Neural progenitor cell (in vitro differentiated cells): ENCODE results near the gene HDGFL2. TPM values are rescaled to one million over a fixed set of nuclear protein-coding genes. Genes with fewer than 3 reads are reported as not detected.
"Not testable (repeated sequence)": the region's sequence is repeated elsewhere in the genome, so short reads cannot be mapped to it uniquely, and the experiment has no call there.

Source experiments
- DNase-seq: peaks from one replicate; pipeline ENCODE4 v3.0.0-alpha.2; 2016; ENCODE audit warnings: low spot score
- H2AFZ ChIP-seq: fragments of 200-600 bp; sonication (generic); replicated peaks from 2 replicates; pipeline ENCODE4 v1.6.1; 2016; ENCODE audit warnings: antibody characterized with exemption
- H3F3A ChIP-seq: fragments of 200-600 bp; sonication (generic); 2 replicates; pipeline ENCODE4 v1.6.1; 2016; ENCODE audit warnings: antibody characterized with exemption, low read depth
- H3K27ac ChIP-seq: fragments of 200-600 bp; sonication (generic); 2 replicates; pipeline ENCODE4 v1.5.1; 2016; ENCODE audit warnings: mild to moderate bottlenecking
- H3K27me3 ChIP-seq: fragments of 200-600 bp; sonication (generic); 2 replicates; pipeline ENCODE4 v1.6.1; 2016; ENCODE audit warnings: mild to moderate bottlenecking, moderate library complexity
- H3K36me3 ChIP-seq: fragments of 200-600 bp; sonication (generic); 2 replicates; pipeline ENCODE4 v1.5.1; 2016
- H3K4me1 ChIP-seq: fragments of 200-600 bp; sonication (generic); 2 replicates; pipeline ENCODE4 v1.6.1; 2016; ENCODE audit warnings: mixed run types
- H3K4me2 ChIP-seq: fragments of 200-600 bp; sonication (generic); 2 replicates; pipeline ENCODE4 v1.6.1; 2016
- H3K4me3 ChIP-seq: fragments of 200-600 bp; sonication (generic); 2 replicates; pipeline ENCODE4 v1.5.1; 2016
- H3K79me2 ChIP-seq: fragments of 200-600 bp; sonication (generic); 2 replicates; pipeline ENCODE4 v1.6.1; 2016; ENCODE audit warnings: low read depth
- H3K9ac ChIP-seq: fragments of 200-600 bp; sonication (generic); 2 replicates; pipeline ENCODE4 v1.6.1; 2016
- H3K9me3 ChIP-seq: fragments of 200-600 bp; sonication (generic); 2 replicates; pipeline ENCODE4 v1.5.1; 2016; ENCODE audit warnings: low read depth
- H4K20me1 ChIP-seq: fragments of 200-600 bp; sonication (generic); 2 replicates; pipeline ENCODE4 v1.6.1; 2016; ENCODE audit warnings: low read depth
- H3K27ac Mint-ChIP-seq: 3 replicates; pipeline ENCODE4 v1.8.0; 2021; ENCODE audit warnings: mixed read lengths
- H3K27me3 Mint-ChIP-seq: 2 replicates; pipeline ENCODE4 v1.8.0; 2022; ENCODE audit warnings: low read depth, mild to moderate bottlenecking, inconsistent platforms, moderate library complexity, mixed read lengths; ENCODE audit not compliant: insufficient read depth
- H3K36me3 Mint-ChIP-seq: 3 replicates; pipeline ENCODE4 v1.8.0; 2021; ENCODE audit warnings: mixed read lengths
- H3K4me1 Mint-ChIP-seq: 3 replicates; pipeline ENCODE4 v1.8.0; 2021; ENCODE audit warnings: mixed read lengths
- H3K4me3 Mint-ChIP-seq: 3 replicates; pipeline ENCODE4 v1.8.0; 2021; ENCODE audit warnings: mild to moderate bottlenecking, moderate library complexity, mixed read lengths
- H3K9me3 Mint-ChIP-seq: 3 replicates; pipeline ENCODE4 v1.8.0; 2020; ENCODE audit warnings: mixed read lengths
- EZH2 ChIP-seq: fragments of 200-600 bp; sonication (generic); IDR thresholded peaks from 2 replicates; pipeline ENCODE4 v1.6.1; 2017; ENCODE audit warnings: antibody characterized with exemption, mild to moderate bottlenecking, moderate library complexity
- EZH2phosphoT487 ChIP-seq: fragments of 200-600 bp; sonication (generic); IDR thresholded peaks from 2 replicates; pipeline ENCODE4 v1.6.1; 2017; ENCODE audit warnings: antibody characterized with exemption
- total RNA-seq: library from RNA; depleted of rRNA; stranded (reverse); fragments of >200 nt; gene quantifications from 2 replicates; pipeline ENCODE4 v1.2.3, GENCODE V29; 2015; ENCODE audit warnings: low replicate concordance
- TF ChIP-seq, protein P1 (sequence below): fragments of 200-600 bp; sonication (generic); IDR thresholded peaks from 2 replicates; pipeline ENCODE4 v1.5.1; 2017; ENCODE audit warnings: antibody characterized with exemption, mild to moderate bottlenecking

Gene HDGFL2
- total RNA-seq, 1 donor from 2014 or later, result 36.0 TPM

DNA sequence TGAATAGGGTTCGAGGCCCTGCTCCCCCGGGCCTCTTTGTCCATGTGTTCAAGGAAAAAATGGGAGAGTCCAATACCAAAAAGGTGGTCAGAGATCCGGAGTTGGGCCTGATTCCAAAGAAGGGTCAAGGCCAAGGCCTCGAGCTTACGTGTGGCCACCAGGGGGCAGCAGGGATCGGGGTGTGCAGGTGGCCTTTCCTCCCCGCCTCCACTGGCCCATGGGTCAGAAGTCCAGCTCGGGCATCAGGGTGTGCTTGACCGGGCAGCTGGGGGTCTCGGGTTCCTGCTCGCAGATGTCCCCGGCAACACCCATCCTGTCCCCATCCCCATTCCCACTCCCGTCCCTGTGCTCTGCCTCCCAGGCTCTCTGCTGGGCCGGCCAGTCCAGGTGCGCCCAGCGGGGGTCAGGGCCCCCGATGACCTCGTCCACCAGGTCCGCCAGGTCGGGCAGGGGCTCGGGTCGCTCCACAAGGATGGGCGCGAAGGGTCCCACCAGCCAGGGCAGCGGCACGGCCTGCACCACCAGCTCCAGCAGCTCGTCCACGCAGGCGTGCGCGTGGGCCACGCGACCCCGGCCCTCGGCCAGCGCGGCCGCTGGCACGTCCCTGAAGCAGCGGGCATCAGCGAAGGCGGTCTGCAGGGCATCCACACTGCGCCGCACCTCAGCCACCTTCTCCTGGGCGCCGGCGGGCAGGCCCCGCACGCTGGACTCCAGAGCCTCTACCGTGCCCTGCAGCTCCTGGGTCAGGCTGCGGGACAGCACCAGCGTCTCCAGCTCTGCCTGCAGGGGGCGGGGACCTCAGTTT lies 51.4 kb downstream of the HDGFL2 start:
- TF ChIP-seq EZH2phosphoT487, result no peak
- TF ChIP-seq, protein P1, sequence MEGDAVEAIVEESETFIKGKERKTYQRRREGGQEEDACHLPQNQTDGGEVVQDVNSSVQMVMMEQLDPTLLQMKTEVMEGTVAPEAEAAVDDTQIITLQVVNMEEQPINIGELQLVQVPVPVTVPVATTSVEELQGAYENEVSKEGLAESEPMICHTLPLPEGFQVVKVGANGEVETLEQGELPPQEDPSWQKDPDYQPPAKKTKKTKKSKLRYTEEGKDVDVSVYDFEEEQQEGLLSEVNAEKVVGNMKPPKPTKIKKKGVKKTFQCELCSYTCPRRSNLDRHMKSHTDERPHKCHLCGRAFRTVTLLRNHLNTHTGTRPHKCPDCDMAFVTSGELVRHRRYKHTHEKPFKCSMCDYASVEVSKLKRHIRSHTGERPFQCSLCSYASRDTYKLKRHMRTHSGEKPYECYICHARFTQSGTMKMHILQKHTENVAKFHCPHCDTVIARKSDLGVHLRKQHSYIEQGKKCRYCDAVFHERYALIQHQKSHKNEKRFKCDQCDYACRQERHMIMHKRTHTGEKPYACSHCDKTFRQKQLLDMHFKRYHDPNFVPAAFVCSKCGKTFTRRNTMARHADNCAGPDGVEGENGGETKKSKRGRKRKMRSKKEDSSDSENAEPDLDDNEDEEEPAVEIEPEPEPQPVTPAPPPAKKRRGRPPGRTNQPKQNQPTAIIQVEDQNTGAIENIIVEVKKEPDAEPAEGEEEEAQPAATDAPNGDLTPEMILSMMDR, result peak; percentile 63
- H3K9ac ChIP-seq, result no peak overlapping the region
- peaks cover 3% of the 10 kb centered on the region for H4K20me1 ChIP-seq
- Mint-ChIP-seq H3K9me3 (peaks cover 3% of the 10 kb centered on the region), H3K27me3 (peaks cover 13% of the 10 kb centered on the region), H3K36me3 (no peaks in the 10 kb centered on the region), H3K4me1 (peaks cover 3% of the 10 kb centered on the region), H3K27ac (no peak overlapping the region), H3K4me3 (no peak overlapping the region)
- no peak overlapping the region for H3K4me3 ChIP-seq
- H3K4me1 ChIP-seq, result no peaks in the 10 kb centered on the region
- H3K27ac ChIP-seq, result no peak overlapping the region
- H3K36me3 ChIP-seq, result no peaks in the 10 kb centered on the region
- peak; percentile 37 for DNase-seq
- no peaks in the 10 kb centered on the region for H3F3A ChIP-seq
- no peak overlapping the region for H3K4me2 ChIP-seq
- no peak overlapping the region for H2AFZ ChIP-seq
- peaks cover 7% of the 10 kb centered on the region for H3K27me3 ChIP-seq
- H3K9me3 ChIP-seq, result no peaks in the 10 kb centered on the region
- no peaks in the 10 kb centered on the region for H3K79me2 ChIP-seq

- TF ChIP-seq, protein P1, result peak; percentile 76
- TF ChIP-seq EZH2, result no peak
- Histone ChIP-seq H3F3A (no peaks in the 10 kb centered on the region), H3K27ac (no peak overlapping the region), H3K27me3 (peaks cover 7% of the 10 kb centered on the region), H3K4me1 (no peaks in the 10 kb centered on the region), H3K9ac (no peak overlapping the region), H3K4me3 (no peak overlapping the region), H3K79me2 (no peaks in the 10 kb centered on the region), H3K9me3 (no peaks in the 10 kb centered on the region), H3K4me2 (no peak overlapping the region), H2AFZ (no peak overlapping the region), H4K20me1 (peaks cover 3% of the 10 kb centered on the region), H3K36me3 (no peaks in the 10 kb centered on the region)
- no peaks in the 10 kb centered on the region for H3K36me3 Mint-ChIP-seq
- peak; percentile 61 for DNase-seq
- peaks cover 1% of the 10 kb centered on the region for H3K9me3 Mint-ChIP-seq
- H3K4me3 Mint-ChIP-seq, result peak overlapping the region; percentile 52
- peaks cover 11% of the 10 kb centered on the region for H3K27me3 Mint-ChIP-seq
- no peaks in the 10 kb centered on the region for H3K4me1 Mint-ChIP-seq
- no peak overlapping the region for H3K27ac Mint-ChIP-seq
Observed at GRCh38 chr19:4524808-4525562, 52.9 kb downstream of the HDGFL2 start.

DNA sequence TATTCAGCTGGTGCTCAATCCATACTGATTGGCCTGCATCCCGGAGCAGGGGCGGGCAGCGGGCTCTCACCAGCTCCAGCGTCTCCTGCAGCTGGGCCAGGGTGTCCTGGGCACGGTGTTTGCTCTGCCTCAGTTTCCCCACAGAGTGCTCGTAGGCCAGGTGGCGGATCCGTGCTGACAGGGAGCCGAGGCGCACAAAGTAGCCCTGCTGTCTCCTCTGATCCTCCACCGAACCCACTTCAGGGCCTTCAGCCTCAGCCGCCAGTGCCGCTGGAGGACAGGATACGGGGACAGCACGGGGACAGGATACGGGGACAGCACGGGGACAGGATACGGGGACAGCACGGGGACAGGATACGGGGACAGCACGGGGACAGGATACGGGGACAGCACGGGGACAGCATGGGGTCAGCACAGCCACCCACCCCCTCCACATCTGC lies 53.5 kb downstream of the HDGFL2 start:
- Histone ChIP-seq H3F3A (no peaks in the 10 kb centered on the region), H3K4me3 (no peak overlapping the region), H3K9ac (no peak overlapping the region), H3K36me3 (no peaks in the 10 kb centered on the region), H3K27me3 (peaks cover 7% of the 10 kb centered on the region), H2AFZ (no peak overlapping the region), H4K20me1 (peaks cover 3% of the 10 kb centered on the region), H3K4me2 (no peak overlapping the region), H3K9me3 (no peaks in the 10 kb centered on the region), H3K27ac (no peak overlapping the region), H3K79me2 (no peaks in the 10 kb centered on the region), H3K4me1 (no peaks in the 10 kb centered on the region)
- Mint-ChIP-seq H3K27me3 (peaks cover 8% of the 10 kb centered on the region), H3K9me3 (no peaks in the 10 kb centered on the region), H3K4me1 (no peaks in the 10 kb centered on the region), H3K4me3 (no peak overlapping the region), H3K36me3 (no peaks in the 10 kb centered on the region), H3K27ac (no peak overlapping the region)
- TF ChIP-seq EZH2 (no peak), EZH2phosphoT487 (no peak)
- TF ChIP-seq, protein P1, result no peak
- no peak for DNase-seq

DNA sequence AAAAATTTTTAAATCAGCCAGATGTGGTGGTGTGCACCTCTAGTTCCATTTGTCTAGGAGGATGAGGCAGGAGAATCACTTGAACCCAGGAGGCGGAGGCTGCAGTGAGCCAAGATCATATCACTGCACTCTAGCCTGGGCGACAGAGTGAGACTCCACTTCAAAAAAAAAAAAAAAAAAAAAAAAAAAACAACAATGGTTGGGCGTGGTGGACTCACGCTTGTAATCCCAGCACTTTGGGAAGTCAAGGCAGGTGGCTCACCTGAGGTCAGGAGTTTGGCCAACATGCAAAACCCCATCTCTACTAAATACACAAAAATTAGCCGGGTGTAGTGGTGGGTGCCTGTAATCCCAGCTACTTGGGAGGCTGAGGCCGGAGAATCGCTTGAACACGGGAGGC lies 55.3 kb downstream of the HDGFL2 start:
- H3K27ac ChIP-seq, H3K4me3 ChIP-seq, H3K4me1 Mint-ChIP-seq, H3K9ac ChIP-seq, H3K9me3 Mint-ChIP-seq, H3K27me3 Mint-ChIP-seq, H3K4me2 ChIP-seq, H3F3A ChIP-seq, H3K4me3 Mint-ChIP-seq, H4K20me1 ChIP-seq, H3K27me3 ChIP-seq, DNase-seq, H3K36me3 Mint-ChIP-seq, H3K27ac Mint-ChIP-seq, H3K79me2 ChIP-seq, H2AFZ ChIP-seq, H3K36me3 ChIP-seq, H3K9me3 ChIP-seq, H3K4me1 ChIP-seq: not testable (repeated sequence)
